SK-N-MC (cell line): ENCODE results near the gene LRRN2.

ENCODE experiments used
- EZH2 ChIP-seq: fragments of 200-600 bp; sonication (generic); IDR thresholded peaks from one replicate; pipeline ENCODE4 v1.6.1; 2017; ENCODE audit warnings: antibody characterized with exemption
- FOXP2 ChIP-seq: optimal IDR thresholded peaks from 2 replicates; pipeline ENCODE3; 2011; ENCODE audit warnings: mild to moderate bottlenecking, moderate library complexity; ENCODE audit not compliant: insufficient read depth; ENCODE audit errors: extremely low read length, control extremely low read depth
- POLR2AphosphoS5 ChIP-seq: IDR thresholded peaks from 2 replicates; pipeline ENCODE4 v1.6.1; 2012; ENCODE audit warnings: mild to moderate bottlenecking, low read depth, low read length, borderline replicate concordance

DNA sequence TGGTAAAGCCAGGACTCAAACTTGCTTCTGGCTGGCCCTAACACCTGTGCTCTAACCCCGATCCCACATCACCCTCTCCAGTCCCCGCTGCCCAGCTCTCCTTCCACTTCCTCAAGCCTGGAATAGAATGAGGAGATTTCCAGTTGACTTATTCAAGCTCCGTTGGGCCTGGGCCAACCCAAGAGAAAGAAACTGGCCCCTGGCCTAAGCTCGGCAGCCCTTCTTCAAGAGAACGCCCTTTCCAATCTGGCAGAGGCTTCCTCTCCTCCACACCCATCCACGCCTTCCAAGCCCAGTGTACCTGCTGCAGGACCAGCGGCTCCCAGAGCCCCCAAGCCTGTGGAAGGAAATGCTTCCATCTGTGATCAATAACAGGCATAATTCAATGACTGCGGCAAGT is 51.9 kb downstream of the LRRN2 start:
- TF ChIP-seq POLR2AphosphoS5 (no peak), EZH2 (no peak), FOXP2 (no peak)
